OCI-M2 (cell line): Measurements from ENCODE around the gene RAG1.

Experiments
- DNase-seq: peaks from one replicate; lab custom pipeline; 2025; ENCODE audit not compliant: unreplicated experiment; lab: John Stamatoyannopoulos, UW

Gene RAG1

DNA sequence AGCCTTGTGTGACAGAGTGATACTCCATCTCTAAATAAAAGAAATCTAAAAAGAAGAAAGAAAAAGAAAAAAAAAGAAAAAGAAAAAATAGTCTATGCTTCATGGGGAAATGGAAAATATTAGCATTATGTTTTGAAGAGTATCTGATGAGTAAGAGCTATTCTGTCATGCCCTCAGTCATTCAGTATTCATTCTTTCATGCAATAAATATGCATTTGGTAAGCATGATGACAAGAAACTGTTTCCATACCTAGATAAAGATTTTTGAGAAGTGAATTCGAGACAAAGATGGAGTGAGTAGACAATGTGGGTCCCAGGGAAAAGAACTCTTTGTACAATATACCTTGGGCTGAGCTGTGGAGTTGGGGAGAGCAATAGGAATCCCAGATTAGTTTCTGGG is 20.3 kb downstream of the RAG1 start:
- no peak for DNase-seq

DNA sequence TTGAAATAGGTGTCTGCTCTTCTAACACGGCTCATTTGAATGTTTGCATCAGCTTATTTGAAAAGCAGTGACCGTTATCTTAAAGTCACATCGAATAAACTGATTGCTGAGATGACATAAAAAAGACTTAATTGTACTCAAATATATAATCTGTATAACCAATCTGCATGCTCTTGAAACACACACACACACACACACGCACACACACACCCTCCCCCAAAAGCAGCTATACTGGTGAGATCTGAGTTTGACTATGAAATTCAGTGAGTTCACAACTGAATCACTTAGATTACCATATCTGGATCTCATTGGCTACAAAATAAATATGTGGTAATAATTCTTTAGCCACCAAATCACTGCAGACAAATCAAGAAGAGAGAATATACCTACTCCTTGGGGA is 22.7 kb downstream of the RAG1 start:
- DNase-seq, result no peak

DNA sequence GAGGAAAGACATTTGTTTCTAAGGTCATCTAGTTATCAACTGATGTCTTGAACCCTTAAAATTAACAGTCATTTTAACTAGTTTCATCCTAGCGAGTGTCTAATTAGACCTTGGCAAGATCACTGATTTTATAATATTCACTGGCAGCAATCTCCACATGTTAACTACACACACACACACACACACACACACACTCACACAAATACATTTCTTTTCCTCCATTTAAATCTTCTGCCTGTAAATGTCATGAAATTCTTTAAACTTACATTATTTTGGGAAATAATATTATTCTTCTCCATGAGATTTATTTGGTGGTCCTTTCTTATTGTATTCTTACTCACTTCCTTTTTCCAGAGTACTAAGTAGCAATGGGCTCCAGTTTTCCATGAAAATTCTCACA is 23.6 kb downstream of the RAG1 start:
- no peak for DNase-seq

DNA sequence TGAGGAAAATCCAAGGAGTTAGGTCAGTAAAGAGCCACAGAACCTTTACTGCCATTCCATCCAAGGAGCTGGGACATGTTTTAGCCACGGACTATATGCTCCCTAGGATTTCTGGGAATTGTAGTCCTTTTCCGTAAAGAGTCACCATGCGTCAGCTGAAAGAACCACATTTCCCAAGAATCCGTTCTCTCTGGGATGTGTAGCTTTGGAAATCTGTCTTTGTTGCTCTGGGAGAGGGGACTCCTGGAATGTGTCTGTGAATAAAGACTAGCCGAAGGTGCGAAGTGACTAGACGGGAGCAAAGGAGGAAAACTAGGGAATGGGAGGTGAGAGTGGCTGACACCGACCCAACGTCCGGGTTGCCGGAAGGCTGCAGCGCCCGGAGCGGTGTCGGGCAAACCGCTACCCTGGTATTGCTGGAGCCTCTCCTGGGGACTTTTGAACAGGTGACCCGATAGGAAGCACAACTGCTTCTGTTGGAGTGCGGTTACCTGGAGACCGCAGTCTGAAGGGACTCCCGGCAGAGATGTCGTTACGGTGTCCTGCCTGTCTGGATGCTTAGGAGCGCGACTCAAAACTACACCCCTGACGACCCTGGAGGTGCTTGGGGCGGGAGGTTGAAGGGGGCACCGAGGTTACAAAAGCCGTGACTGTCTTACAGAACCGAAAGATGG is 26.6 kb downstream of the RAG1 start, which contains the start of gene IFTAP:
TSS of gene IFTAP (plus strand) at position 187 of the 674 bp plus-strand sequence. CDS start 15,602 bp downstream, outside the sequence.
- peak; percentile 63 for DNase-seq

DNA sequence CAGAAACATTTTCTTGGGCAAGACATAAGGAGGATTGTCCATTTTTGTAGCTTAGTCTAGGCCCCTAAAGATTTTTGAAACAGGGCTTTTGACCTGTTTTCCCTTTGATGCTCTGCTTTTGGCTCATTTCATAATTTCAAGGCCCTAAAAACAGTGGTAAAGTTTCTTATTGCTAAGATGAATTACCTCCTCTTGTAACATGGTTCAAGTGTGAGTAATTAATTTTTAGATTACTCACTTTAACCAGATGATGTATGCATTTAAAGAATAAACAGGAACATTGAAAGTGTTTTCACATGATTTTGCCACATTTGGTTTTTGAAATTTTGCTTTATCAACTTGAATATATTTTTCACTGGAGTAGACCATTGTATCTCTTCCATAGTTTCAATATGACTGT is 29.1 kb downstream of the RAG1 start:
- DNase-seq, result no peak

DNA sequence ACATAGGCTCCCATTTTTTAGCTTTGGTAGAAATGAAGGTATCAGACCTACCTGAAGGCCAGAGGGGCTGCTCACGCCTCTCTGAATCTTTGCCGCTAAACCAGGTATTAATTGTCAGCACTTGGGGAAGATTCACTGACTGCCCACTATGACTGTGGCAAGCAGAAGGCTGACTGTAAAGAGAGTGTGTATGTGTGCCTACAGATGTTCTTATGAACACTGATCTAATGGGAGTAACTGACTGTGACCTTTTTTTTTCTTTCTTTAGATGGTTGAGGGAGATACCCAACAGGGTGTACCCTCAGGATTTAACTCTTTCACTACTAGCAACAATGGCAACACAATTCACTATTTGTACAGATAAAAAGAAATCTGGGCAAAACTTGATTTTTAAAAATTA is 30.2 kb downstream of the RAG1 start, which contains the start of gene RAG2:
TSS of gene RAG2 (minus strand) at position 186 of the 400 bp plus-strand sequence. CDS start 4,068 bp downstream, outside the sequence.
- no peak for DNase-seq

DNA sequence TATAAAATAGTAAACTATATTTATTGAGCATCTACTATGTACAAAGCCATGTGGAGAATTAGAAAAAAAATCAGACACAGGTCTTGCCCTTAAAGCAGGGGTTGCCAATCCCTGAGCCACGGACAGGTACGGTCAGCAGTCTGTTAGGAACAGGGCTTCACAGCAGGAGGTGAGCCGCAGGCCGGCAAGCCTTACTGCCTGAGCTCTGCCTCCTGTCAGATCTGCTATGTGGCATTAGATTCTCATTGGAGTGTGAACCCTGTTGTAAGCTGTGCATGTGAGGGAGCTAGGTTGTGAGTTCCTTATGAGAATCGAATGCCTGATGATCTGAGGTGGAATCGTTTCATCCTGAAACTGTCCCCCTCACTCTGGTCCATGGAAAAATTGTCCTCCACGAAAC is 32.4 kb downstream of the RAG1 start:
- no peak for DNase-seq

DNA sequence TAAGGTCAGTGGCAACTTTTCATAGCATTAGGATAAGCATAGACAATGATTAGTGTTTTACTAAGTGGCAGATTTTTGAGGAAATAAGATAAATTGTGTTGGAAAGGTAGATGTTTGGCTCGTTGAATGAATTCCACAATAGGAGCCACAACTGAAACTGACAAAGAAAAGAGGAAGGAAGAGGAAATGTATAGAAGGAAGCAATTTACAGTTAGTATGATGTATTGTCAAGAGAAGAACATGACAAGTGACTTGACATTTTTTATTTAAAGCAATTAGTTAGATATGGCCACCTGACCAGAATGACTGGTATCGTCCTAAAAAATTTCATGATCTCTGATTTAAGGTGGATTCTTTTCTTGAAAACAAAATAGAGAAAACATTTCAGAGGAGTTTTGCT is 33.3 kb downstream of the RAG1 start:
- DNase-seq, result no peak

DNA sequence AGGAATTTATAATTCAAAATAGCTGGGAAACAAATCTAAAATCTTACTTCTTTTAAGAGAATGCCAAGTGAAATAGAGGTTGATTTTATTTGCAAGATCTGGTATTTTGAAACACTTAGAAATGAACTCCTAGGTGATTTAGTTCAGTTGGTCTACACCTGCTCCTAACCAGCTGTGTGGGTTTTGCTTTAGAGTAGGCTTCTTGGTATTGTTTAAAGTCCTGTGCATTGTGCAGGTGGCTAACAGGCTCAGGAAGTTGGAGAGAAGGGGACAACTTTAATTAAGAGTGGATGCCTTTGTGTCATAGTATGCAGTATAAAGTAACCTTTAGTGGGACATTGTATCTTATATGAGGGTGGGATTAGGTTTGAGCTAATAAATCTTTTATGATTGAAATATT is 34.3 kb downstream of the RAG1 start:
- DNase-seq, result no peak

DNA sequence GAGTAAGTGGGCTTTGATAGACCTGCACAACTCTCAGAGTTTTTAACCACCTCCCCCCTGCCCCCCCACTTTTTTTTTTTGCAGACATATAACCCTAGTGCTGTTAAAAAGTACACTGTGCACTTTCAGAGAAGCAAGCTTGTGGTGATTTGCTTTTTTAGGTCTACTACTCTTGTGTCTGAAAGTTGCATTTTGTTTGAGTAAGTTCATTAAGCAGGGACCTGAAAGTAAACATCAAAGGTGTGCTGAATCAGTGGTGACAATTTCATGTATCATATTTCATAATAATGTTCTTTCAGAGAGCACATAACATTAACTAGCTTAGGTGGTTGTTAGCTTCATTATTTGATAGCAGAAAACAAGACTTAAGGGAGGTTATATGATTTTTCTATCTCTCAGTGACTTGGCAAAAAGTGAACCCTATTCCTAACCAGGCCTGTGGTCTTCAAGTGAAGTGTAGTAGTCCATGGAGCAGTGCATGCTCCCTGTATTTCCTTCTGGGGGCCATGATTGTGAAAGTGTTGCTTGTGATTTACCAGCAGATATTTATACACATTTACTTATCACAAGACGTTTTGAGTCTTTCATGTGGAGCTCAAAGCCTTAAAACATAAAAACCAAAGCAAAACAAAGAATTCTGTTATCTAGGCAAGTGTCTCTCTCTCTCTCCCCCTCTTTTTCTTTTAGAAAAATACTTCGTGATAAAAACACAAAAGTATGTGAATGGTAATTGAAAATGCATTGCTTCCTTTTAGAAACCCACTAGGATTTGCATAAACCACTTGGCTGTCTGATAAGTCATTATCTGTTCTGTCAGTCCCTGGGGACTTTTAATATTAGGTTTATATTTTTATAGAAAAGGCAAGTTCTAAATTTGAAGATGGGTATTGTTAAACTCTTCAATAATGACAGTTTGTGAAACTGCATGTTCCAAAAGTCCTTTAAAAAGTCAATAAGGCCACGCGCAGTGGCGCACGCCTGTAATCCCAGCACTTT is 37.7 kb downstream of the RAG1 start:
- DNase-seq, result no peak

DNA sequence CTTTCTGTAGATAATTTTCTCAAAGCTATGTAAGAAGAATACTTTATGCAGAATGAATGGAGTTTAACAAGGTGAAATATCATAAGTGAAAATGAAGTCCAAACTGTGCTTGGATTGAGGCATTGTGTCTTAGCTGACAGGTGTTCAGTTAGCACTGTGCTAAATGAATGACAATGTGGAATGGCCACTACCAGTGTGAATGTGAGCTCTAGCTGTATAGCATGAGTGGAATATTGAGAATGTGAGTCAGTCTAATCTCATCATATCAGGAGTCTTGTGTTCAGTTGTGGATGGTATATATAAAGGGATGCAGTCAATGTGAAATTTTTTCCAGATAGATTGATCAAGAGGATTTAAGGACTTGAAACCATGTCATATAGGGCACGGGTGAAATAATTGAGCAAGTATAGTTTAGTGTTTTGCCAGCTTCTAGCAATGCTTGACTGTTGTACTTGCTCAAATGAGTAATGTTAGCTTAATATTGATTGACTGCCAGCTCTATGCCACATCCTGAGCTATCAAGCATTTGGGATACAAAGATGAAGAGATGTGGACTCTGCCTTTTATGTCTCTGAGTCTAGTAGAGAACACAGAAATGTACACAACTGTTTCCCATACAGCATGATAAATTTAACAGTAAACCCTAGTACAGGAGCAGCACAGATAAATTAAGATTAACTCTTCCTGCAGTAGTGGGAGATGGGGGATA is 40.8 kb downstream of the RAG1 start:
- no peak for DNase-seq

DNA sequence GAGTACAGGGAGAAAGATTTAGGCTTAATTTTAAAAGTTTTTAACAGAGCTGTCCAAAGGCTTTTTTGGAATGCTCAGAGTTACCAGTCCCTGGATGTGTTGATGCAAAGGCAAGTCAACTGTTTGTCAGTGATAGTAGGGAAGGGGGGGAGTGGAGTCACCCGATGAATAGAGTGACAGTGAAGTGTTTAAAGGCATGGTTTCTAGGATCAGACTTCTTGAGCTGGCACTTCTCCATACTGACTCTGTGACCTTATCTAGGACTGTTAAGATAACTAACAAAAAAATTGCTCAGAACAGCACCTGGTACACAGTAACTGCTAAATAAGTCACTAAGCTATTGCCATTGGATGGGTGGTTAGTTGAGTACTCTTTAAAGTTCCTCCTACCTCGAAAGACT is 41.6 kb downstream of the RAG1 start:
- DNase-seq, result no peak

DNA sequence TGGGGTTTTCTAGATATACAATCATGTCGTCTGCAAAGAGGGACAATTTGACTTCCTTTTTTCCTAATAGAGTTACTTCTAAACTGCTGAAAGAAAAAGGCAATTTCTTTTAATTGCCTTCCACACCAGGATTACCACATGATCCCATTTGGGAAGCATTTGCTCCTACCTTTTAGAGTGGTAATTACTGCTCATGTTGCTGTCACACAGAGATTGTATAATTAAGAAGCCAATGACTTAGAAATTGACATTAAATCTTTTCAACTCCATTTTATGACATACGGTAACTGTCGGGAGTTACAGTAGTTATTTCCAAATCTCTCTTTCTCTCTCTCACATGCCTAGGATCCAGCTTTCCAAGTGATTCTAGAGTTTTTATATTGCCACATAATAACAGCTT is 48.0 kb downstream of the RAG1 start:
- no peak for DNase-seq

DNA sequence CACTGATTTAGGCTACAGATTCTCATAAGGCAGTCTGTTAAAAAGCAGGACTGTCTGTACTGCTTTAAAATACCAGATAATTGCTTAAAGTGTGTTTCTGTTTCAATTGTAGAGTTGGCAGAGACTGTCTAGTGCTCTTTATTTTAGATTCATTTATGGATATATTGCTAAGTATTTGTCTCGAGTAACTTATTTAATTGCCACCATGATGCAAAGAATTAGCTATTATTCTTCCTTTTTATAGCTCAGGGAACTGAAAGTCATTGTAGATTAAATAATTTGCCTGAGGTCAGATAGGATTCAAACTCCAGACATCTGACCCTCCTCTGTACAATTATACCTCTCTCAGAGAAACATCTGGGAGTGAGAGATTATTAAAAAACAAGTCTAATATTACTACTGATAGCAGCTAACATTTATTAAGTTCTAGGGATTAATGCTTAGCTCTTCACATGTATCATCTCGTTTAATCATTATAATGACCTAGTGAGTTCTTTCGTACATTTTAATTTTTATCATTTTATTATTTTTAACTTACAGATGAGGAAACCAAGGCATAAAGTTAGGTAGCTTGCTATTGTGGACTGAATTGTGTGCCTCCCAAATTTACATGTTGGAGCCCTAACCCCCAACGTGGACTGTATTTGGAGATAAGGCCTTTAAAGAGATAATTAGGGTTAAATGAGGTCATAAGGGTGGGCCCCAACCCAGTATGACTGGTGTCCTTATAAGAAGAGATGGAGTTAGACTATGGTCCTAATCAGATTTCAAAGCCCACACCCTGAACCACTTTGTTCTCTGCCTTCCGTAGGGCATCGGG is 49.9 kb downstream of the RAG1 start:
- no peak for DNase-seq

DNA sequence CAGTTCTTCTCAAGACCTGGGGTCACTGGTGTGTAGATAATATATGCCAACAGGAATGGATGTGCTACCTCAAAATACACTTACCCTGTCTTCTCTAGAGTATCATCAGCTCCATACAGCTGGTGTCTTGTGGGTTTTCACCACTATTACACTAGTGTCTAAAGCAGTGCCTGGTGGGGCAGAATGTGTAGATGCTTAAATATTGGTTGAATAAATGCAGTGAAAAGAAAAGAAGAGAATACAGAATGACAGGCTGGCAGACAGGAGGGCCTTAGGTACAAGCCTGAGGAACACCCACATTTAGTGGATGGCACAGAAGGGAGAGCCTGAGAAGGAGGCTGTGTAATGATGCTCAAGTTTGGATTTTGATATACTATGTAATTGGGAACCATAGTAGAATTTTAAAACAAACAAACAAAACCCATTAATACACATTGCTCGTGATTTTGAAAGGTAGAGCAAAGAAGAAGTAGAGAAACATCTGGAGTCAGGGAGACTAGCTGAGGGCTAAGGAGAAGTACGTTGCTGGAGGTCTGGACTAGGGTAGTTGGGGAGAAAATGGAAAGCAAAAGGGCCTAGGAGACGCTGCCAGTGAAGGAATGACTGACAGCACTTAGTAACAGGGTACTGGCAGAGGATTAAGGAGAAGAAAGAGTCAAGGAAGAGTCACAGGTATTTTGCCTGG is 50.7 kb downstream of the RAG1 start:
- DNase-seq, result no peak

DNA sequence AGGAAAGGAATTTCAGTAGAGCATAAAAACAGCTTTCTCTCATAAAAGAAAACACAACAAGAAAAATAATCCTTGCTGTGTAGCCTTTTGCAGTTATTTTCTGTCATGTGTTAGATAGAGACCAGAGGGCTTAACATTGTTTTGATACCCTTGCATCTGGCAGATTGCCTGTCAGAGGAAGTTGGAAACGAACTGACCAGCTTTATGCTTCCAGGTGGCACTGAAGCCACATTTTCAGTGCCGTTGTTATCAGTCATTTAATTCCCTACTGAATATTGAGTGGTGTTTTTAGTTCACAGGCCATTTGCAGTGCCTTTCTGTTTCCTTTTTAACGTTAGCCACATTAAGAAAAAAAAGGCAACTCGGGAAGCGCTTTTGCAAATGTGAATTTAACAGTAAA is 51.7 kb downstream of the RAG1 start:
- DNase-seq, result no peak

DNA sequence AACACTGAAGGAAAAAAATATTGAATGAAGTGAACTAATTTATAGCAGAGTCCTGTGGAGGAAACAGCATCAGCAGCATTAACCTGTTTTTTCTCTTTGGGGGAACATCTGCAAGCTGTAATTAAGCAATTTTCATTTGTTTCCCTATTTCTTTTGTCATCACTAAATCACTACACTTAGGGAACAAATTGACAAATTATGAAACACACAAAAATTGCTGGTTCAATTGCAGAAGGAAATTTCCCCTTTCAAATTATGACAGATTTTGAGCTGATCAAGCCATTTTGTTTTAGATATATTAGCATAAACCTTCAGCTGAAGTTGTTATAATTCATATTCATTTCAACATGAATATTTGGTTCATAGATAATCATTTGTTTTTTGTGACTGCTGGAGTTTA is 52.4 kb downstream of the RAG1 start:
- no peak for DNase-seq

DNA sequence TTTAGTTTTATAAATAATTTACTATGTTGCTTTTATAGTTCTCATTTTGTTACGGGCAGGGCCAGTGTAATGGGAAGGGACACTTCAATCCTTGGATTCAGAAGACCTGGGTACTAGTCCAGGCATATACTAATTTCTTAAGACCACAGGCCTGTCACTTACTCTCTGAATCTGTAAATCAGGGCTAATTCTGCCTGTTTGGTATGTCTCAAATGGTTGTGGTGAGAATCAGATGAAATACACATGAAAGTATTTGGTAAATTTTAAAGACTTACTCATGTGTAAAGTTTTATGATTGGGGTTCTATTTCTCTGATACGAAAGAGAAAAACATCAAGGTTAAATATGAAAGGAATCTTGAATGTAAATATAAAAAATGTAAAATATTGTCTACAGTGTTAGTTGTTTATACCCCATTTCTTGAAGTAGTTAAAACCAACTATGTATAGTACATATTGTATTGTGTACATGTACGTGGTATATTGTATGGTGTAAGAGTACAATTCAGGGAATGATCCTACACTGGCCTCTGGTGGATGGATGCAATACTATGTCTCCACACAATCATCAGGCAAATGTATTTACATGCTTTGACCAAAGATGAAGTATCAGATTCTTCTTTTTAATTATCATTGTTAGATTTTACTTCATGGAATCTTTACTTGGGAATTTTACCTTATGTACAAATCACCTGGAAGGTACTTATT is 54.8 kb downstream of the RAG1 start:
- no peak for DNase-seq

DNA sequence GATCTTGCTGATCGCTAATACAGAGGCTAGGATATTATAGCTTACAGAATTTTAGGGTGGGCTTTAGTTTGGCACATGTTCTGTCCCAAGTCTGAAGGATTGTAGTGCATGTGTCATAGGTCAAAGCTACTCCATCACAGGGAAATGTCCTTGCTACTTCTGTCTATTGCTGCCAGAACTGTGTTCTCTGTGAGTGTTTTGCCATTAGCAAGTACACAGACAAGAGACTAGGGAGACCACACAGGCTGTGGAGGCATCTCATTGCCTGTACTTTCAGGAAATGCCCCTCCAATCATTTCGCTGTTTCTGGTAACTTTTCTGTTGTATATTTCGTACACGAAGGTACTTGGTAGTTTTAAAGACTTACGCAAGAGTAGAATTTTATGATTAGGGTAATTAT is 55.7 kb downstream of the RAG1 start:
- DNase-seq, result no peak
